HG03342 (cell line): ENCODE results near the gene SPEN.
"Not testable (repeated sequence)": the region's sequence is repeated elsewhere in the genome, so short reads cannot be mapped to it uniquely, and the experiment has no call there.

Experiments
- ATAC-seq: cut with Tn5 transposase; IDR thresholded peaks from one replicate; pipeline ENCODE4 v1.9.1; 2021; ENCODE audit warnings: mild to moderate bottlenecking, moderate library complexity; ENCODE audit not compliant: unreplicated experiment

SPEN gene

GRCh38 chr1:15833069-15833679, 14.3 kb upstream of the SPEN start:
- no peak for ATAC-seq

DNA sequence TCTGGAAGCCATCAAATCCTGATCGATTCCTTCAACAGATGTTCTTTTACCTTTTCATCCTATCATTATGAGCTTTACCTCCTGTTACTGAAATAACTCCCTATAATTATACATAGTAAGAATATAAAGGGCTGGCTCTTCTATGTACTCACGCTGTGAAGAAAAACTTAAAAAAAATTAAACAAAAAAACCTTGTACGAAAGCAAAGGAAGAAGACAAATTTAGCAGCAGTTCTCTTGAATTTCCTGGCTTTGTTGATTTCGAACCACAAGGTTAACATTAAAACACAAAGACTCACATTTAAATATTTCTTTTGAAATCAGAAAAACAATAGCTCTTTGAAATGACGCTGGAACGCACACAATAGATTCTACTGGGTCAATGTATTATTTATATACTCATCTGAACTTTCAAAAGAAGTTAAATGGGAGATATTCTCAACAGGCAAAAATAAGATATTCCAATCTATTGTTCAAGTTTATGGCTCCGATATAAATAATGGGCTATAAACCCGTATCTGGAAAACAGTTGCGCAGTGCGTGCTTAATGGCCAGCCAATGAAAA, 13.6 kb upstream of the SPEN start:
- no peak for ATAC-seq

DNA sequence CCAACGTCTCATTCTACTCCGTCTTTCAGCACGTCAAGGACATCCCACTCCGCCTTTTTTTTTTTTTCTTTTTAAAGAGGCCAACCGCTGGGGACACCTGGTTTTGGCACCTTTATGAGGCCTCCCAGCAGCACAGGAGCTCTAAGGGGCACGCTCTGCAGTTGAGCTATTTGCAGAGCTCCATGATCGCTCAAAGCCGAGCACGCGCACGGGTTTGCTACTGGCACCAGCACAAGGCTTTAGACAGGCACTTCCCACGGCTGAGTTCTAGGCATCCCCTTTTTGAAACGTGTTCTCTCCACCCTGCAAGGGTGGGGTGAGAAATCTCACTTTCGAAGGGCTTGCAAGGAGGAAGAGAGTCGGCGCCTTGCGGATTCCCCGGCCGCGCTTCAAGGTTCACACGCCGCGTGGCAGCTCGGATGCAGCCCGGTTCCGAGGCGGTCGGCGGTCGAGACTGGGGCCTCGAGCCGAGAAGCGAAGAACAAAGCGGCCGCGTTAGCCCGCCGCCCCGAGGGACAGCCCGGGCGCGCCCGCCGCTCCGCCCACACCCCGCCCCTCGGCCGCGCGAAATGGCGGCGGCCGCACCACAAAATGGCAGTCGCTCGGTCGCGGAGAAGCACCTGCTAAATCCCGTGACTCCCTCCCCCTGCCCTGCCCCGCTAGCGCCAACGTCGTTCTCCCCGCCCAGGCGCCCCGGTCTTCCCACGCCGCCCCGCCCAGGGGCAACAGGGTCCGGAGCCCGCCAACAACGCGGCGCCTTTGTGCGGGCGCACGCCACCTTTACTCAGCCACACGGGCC, 12.9 kb upstream of the SPEN start:
- peak; percentile 38 for ATAC-seq

DNA sequence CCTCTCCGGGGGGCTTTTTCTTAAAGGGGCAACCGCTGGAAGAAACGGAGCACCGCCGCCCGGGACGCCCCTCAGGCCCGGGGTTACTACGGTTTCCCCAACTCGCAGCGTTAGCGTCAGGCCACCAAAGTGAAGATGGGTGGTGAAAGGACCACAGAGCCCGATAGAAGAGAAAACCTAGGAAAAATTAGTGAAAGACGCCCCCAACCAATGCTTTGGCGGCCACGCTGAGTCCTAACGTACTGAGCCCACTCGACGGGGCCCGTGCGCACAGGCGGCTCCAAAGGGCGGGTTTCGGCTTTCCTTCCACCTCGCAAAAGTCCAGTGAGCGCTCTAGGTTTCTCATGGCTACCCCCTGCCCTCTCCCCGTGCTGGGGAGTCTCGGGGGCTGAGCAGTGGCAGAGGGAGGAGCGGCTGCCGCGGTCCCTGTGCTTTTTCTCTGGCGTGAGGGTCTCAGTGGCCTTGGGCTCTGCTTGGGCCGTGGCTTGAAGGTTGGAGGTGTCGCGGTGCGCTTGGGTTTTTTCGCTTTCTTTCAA, 12.2 kb upstream of the SPEN start:
- peak; percentile 3 for ATAC-seq

- ATAC-seq, result peak; percentile 37
These were observed 11.6 kb upstream of the SPEN start for GRCh38 chr1:15835741-15836510.

GRCh38 chr1:15836511-15836771, 11.1 kb upstream of the SPEN start:
- ATAC-seq, result not testable (repeated sequence)

GRCh38 chr1:15836772-15837669, 10.5 kb upstream of the SPEN start:
- no peak for ATAC-seq

DNA sequence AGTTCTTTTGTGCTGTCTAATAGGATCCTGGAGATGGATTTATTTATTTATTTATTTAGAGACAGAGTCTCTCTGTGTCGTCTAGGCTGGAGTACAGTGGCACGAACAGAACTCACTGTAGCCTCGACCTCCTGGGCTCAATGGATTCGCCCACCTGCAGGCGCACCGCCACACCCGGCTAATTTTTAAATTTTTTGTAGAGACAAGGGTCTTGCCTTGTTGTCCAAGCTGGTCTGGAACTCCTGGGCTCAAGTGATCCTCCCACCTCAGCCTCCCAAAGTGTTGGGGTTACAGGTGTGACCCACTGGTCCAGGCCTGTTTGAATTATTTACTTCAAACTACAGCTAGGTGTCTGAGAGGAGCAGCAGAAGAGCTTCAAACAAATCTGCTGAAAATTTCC, 9.6 kb upstream of the SPEN start:
- ATAC-seq, result no peak

DNA sequence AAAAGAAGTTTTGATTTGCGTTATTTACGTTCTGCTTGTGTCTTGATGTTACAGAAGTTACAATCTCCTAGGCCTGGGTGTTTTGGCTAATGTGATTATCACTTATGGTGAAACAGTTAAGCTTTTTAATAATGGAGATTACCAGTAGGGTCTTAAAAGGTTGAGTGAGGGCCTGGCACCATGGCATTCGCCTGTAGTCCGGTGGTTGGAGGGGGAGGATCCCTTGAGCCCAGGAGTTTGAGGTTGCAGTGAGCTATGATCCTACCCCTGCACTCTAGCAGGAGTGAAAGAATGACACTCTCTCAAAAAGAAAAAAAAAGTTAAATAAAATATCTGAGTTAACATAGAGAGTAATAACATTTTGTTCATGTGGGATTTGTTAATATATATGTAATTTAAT, 8.8 kb upstream of the SPEN start:
- ATAC-seq, result no peak

- no peak for ATAC-seq
These were observed 3.5 kb upstream of the SPEN start for GRCh38 chr1:15843826-15844572.

DNA sequence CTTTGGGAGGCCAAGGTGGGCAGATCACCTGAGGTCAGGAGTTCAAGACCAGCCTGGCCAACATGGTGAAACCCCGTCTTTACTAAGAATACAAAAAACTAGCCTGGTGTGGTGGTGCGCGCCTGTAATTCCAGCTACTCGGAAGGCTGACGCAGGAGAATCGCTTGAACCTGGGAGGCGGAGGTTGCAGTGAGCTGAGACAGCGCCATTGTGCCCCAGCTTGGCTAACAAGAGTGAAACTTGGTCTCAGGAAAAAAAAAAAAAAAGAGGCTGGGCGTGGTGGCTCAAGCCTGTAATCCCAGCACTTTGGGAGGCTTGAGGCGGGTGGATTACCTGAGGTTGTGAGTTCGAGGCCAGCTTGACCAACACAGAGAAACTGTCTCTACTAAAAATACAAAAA, 1.5 kb upstream of the SPEN start:
- ATAC-seq, result not testable (repeated sequence)

DNA sequence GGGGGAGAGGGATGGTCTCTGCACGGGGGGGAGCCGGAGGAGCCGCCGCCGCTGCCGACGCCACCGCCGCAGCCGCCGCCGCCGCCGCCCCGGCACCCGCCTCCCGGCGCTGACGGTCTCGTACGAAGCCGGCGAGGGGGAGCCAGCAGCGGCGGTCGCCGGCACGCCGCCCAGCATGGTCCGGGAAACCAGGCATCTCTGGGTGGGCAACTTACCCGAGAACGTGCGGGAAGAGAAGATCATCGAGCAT, 311 bp downstream of the SPEN start:
- ATAC-seq, result no peak

DNA sequence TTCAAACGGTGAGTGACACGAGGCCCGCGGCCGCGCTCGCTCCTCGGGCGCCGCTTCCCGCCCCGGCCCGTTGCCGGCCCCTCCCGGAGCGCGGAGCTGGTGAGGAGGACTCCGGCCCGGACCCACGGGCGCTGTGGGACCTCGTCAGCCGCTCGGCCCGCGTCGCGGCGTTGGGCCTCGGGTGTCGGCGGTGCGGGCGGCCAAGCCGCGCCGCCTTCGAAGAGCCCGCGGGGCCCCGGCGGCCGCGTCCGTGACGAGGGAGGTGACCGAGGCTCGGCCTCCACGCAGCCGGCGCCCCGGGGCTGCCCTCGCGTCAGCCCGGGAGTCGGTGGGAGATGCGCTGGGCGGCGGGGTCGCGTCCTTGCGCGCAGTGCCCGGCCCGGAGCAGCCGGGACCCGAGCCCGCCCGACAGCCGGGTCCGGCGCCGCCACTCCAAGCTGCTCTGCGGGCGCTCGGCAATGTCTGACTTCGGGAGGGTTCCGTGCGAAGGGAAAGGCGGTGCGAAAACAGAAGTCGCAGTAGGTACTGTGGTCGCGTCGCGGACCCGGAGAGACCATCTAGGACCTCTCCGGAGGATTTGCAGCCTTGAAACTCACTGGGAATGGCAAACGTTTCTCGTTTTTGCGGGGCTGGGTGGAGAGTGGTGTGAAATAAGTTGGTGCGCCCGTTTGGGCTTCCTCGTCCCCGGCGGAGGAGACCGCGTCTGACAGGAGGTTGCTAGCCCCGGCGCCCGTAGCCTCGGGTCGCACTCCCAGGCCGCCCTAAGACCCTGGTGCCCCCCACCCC, 829 bp downstream of the SPEN start:
- no peak for ATAC-seq

- no peak for ATAC-seq
These were observed 1.6 kb downstream of the SPEN start for GRCh38 chr1:15848929-15849774.

DNA sequence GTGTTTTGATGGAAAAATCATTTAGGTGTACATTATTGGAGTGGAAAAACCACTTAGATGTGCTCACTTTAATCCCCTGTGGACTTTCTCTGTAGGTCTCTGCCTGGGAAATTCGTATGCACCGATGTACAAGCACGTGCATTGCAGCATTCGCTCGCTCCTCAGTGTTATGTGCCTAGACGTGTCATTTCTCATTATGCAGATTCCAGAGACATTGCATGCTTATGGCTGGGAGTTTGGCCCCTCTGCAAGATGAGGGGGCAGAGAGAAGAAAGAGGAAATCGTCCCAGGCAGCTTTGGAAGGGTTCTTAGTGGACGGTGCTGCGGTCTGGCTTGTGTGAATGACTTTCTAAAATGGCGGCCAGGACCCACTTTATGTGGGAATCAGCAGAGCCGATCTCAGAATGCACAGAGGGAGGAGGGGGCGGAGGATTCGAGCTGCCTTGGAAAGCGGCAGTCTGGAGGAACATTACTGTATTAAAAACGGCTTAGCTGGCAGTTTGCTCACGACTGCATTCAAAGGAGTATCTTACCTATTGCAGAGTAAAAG, 2.3 kb downstream of the SPEN start:
- no peak for ATAC-seq

GRCh38 chr1:15850471-15851001, 3.0 kb downstream of the SPEN start:
- no peak for ATAC-seq

DNA sequence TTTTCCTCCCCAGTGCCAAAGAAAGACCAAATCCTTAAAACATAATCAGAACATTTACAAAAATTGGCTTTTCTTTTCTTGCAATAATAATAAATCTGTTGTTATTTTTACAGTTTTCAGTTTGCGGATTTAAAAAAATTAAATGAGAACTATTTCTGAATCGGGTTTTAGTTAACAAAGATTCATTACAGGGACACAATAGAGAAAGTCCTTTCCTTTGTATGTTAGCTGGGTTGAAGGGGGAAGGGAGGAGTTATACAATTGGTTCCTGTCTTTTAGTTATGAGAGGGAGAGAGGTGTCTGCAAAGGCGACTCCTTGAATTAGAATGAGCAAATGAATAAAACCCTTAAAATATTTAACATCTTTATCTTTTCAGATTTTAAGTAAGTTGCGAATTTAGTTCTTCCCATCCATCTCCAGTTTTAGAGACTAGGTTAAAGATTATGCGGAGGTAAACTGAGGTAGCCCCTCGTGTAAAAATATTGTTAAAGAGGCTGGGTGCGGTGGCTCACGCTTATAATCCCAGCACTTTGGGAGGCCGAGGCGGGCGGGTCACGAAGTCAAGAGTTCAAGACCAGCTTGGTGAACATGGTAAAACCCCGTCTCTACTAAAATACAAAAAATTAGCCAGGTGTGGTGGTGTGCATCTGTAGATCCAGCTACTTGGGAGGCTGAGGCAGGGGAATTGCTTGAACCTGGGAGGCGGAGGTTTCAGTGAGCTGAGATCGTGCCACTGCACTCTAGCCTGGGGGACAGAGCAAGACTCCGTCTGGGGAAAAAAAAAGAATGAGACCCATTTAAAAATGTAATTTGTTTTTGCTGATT, 3.9 kb downstream of the SPEN start:
- no peak for ATAC-seq
